GM19023 (cell line): ENCODE results near the gene ADI1.
"Not testable (repeated sequence)": the region's sequence is repeated elsewhere in the genome, so short reads cannot be mapped to it uniquely, and the experiment has no call there.

Experiments
- ATAC-seq: cut with Tn5 transposase; IDR thresholded peaks from one replicate; pipeline ENCODE4 v1.9.1; 2021; ENCODE audit warnings: mild to moderate bottlenecking, moderate library complexity; ENCODE audit not compliant: unreplicated experiment

Gene ADI1

GRCh38 chr2:3529316-3530025, 10.1 kb upstream of the ADI1 start:
- no peak for ATAC-seq

GRCh38 chr2:3527886-3528785, 8.8 kb upstream of the ADI1 start:
- no peak for ATAC-seq

- no peak for ATAC-seq
Measured at GRCh38 chr2:3526871-3527270, 7.5 kb upstream of the ADI1 start.

- ATAC-seq = no peak
Measured at GRCh38 chr2:3523551-3524041, 4.3 kb upstream of the ADI1 start.

GRCh38 chr2:3522961-3523421, 3.7 kb upstream of the ADI1 start:
- no peak for ATAC-seq

- no peak for ATAC-seq
Measured at GRCh38 chr2:3520591-3520990, 1.3 kb upstream of the ADI1 start.

- ATAC-seq = peak; percentile 76
Measured at GRCh38 chr2:3518496-3519254, 656 bp downstream of the ADI1 start.

GRCh38 chr2:3517948-3518495, 1.3 kb downstream of the ADI1 start:
- no peak for ATAC-seq

- ATAC-seq = no peak
Measured at GRCh38 chr2:3516831-3517230, 2.5 kb downstream of the ADI1 start.

GRCh38 chr2:3515438-3515837, 3.9 kb downstream of the ADI1 start:
- not testable (repeated sequence) for ATAC-seq

- no peak for ATAC-seq
Measured at GRCh38 chr2:3513026-3513810, 6.1 kb downstream of the ADI1 start.

- ATAC-seq = no peak
Measured at GRCh38 chr2:3512086-3512485, 7.2 kb downstream of the ADI1 start.

GRCh38 chr2:3505771-3506170, 13.6 kb downstream of the ADI1 start:
- peak; percentile 83 for ATAC-seq

- ATAC-seq = no peak
Measured at GRCh38 chr2:3504741-3505140, 14.6 kb downstream of the ADI1 start.

- no peak for ATAC-seq
Measured at GRCh38 chr2:3503483-3503882, 15.8 kb downstream of the ADI1 start.

- ATAC-seq = no peak
Measured at GRCh38 chr2:3503046-3503445, 16.3 kb downstream of the ADI1 start.

GRCh38 chr2:3500326-3500899, 18.9 kb downstream of the ADI1 start:
- ATAC-seq = no peak

- no peak for ATAC-seq
Measured at GRCh38 chr2:3498783-3499394, 20.4 kb downstream of the ADI1 start.

GRCh38 chr2:3496708-3497080, 22.6 kb downstream of the ADI1 start:
- ATAC-seq = not testable (repeated sequence)
